Pancreas (tissue), 10 donors: ENCODE measurements around the gene CLASRP. TPM values are rescaled to one million over a fixed set of nuclear protein-coding genes. Genes with fewer than 3 reads are reported as not detected.
A peak's percentile ranks its signal among the peaks of the same experiment; 100 is the strongest.

ENCODE experiments used
- ATAC-seq, 4 donors: fragments of 200-7000 bp; cut with Tn5 transposase; one replicate each; pipeline versions ENCODE4 v1.8.0 to v1.9.1; 2020; ENCODE audit warnings: mild to moderate bottlenecking in 4 of 4, moderate library complexity in 4 of 4
- DNase-seq, 6 donors: peaks; one replicate each; pipeline ENCODE4 v3.0.0-alpha.2; 2020
- FAIRE-seq: peaks from 2 replicates; lab custom pipeline; 2012; peaks lifted over from hg19 to GRCh38; lab: Jason Lieb, UNC
- H3K27ac ChIP-seq, 4 donors: fragments of 200-600 bp; sonication (generic); 1 replicate in 3 of 4; 2 replicates in 1 of 4; pipeline versions ENCODE4 v1.5.0 to v1.8.0; 2020
- H3K27me3 ChIP-seq, 4 donors: fragments of 200-600 bp; one replicate each; pipeline ENCODE4 v1.8.0; 2021
- H3K36me3 ChIP-seq, 3 donors: fragments of 200-600 bp; sonication (generic) in 1 of 3; one replicate each; pipeline versions ENCODE4 v1.5.0 to v1.8.0; 2020 to 2021
- H3K4me1 ChIP-seq, 3 donors: fragments of 200-600 bp; one replicate each; pipeline ENCODE4 v1.8.0; 2021
- H3K4me3 ChIP-seq, 4 donors: fragments of 200-600 bp; sonication (generic) in 2 of 4; one replicate each; pipeline versions ENCODE4 v1.5.0 to v1.8.0; 2020 to 2021
- H3K9me3 ChIP-seq, 4 donors: fragments of 200-600 bp; one replicate each; pipeline ENCODE4 v1.8.0; 2021
- CTCF ChIP-seq, 4 donors: fragments of 200-600 bp; sonication (generic) in 3 of 4; IDR thresholded peaks; one replicate each; pipeline versions ENCODE4 v1.5.0 to v1.8.0; 2021; ENCODE audit warnings: antibody characterized with exemption in 4 of 4
- WGBS, 2 donors: extraction: QIAGEN DNeasy Blood & Tissue Kit; methylation state at CpG; one replicate each; pipeline ENCODE4 v1.1.7; 2013; 5-methylcytosine and 5-hydroxymethylcytosine counted together
- intact Hi-C, 3 donors: fragments of 100-400 bp; cut with DNase I; formaldehyde crosslinking; loops; one replicate each; pipeline versions ENCODE4 v1.11.1 to v1.14.2; 2022
- polyA plus RNA-seq, 2 donors: library from polyadenylated mRNA; stranded (reverse); fragments of 200-250 nt; gene quantifications; one replicate each; pipeline ENCODE4 v1.2.3, GENCODE V29; 2013
- total RNA-seq, 6 donors: library from RNA; stranded (reverse); fragmentation: NEBNext Ultra II Directional in 4 of 6; extraction: Animal tissue kit (Norgen Biotek cat#: 25700) in 4 of 6; gene quantifications; one replicate each; pipeline versions ENCODE4 v1.2.1 to v1.2.4, GENCODE V29; 2021 to 2023
- donor health status: healthy with polysubstance abuse.
- donor health status: DM: no; HTN: no; CAD: no; lungs with moderate emphysema.
- donor health status: DM: no; HTN: no; CAD: no.
- donor health status: control.
- donor health status: control.
- donor health status: Bipolar disorder and iron deficiency.
- donor health status: DM: yes; HTN: yes; CAD: no.
- donor health status: DM: no; HTN: no; CAD: no.
- donor health status: DM: no; HTN: no; CAD: no.
- donor health status: DM: yes; HTN: yes; CAD: no.

The CLASRP gene
- total and polyA plus RNA-seq, 8 donors: 34.8 to 244 (median 51.9) TPM

- intact Hi-C loops: loop anchor here in 1 of 3 donors (5.0 kb wide), 1 partner anchor 48 kb away; no protein-coding TSS in a partner anchor
- FAIRE-seq: no peak
- no peak for DNase-seq
- no peaks in the 10 kb centered on the region for H3K27me3 ChIP-seq
- H3K27ac ChIP-seq: no peak overlapping the region
- TF ChIP-seq CTCF (IDR thresholded peaks at IDR 0.05): no peak
- WGBS, 2 donors: 88 to 91% methylated on average over 9 of the region's 9 CpGs
- no peak overlapping the region for H3K4me3 ChIP-seq
- H3K36me3 ChIP-seq: peaks cover 0 to 3% (median 0%) of the 10 kb centered on the region in 3 donors
- no peak for ATAC-seq
- no peaks in the 10 kb centered on the region for H3K4me1 ChIP-seq
- H3K9me3 ChIP-seq: no peaks in the 10 kb centered on the region
These were observed 29.1 kb upstream of the CLASRP start for GRCh38 chr19:45009625-45010255.

- peaks cover 0 to 3% (median 0%) of the 10 kb centered on the region in 3 donors for H3K36me3 ChIP-seq
These were observed 28.5 kb upstream of the CLASRP start for GRCh38 chr19:45010306-45010705.

GRCh38 chr19:45011959-45012358, 26.9 kb upstream of the CLASRP start:
- H3K36me3 ChIP-seq: peaks cover 0 to 3% (median 0%) of the 10 kb centered on the region in 3 donors
- TF ChIP-seq CTCF (IDR thresholded peaks at IDR 0.05): no peak
- H3K9me3 ChIP-seq: no peaks in the 10 kb centered on the region
- no peaks in the 10 kb centered on the region for H3K4me1 ChIP-seq
- FAIRE-seq (no peak), DNase-seq (no peak), ATAC-seq (no peak)
- 96 to 97% methylated on average over 40 to 42 of the region's 42 CpGs for WGBS, 2 donors
- H3K27me3 ChIP-seq: no peaks in the 10 kb centered on the region
- H3K27ac ChIP-seq: no peak overlapping the region
- H3K4me3 ChIP-seq: no peak overlapping the region
- intact Hi-C loops: loop anchor here in 1 of 3 donors (5.0 kb wide), 1 partner anchor 45 kb away; no protein-coding TSS in a partner anchor

More at GRCh38 chr19:45010306-45010705, 28.5 kb upstream of the CLASRP start:
- FAIRE-seq (no peak), DNase-seq (no peak), ATAC-seq (no peak)
- intact Hi-C loops: loop anchor here in 1 of 3 donors (5.0 kb wide), 1 partner anchor 47 kb away; no protein-coding TSS in a partner anchor
- WGBS, 2 donors: 65 to 67% methylated on average over 6 of the region's 6 CpGs
- Histone ChIP-seq H3K9me3 (no peaks in the 10 kb centered on the region), H3K4me3 (no peak overlapping the region), H3K27ac (no peak overlapping the region), H3K4me1 (no peaks in the 10 kb centered on the region), H3K27me3 (no peaks in the 10 kb centered on the region)
- no peak for TF ChIP-seq CTCF (IDR thresholded peaks at IDR 0.05)

DNA sequence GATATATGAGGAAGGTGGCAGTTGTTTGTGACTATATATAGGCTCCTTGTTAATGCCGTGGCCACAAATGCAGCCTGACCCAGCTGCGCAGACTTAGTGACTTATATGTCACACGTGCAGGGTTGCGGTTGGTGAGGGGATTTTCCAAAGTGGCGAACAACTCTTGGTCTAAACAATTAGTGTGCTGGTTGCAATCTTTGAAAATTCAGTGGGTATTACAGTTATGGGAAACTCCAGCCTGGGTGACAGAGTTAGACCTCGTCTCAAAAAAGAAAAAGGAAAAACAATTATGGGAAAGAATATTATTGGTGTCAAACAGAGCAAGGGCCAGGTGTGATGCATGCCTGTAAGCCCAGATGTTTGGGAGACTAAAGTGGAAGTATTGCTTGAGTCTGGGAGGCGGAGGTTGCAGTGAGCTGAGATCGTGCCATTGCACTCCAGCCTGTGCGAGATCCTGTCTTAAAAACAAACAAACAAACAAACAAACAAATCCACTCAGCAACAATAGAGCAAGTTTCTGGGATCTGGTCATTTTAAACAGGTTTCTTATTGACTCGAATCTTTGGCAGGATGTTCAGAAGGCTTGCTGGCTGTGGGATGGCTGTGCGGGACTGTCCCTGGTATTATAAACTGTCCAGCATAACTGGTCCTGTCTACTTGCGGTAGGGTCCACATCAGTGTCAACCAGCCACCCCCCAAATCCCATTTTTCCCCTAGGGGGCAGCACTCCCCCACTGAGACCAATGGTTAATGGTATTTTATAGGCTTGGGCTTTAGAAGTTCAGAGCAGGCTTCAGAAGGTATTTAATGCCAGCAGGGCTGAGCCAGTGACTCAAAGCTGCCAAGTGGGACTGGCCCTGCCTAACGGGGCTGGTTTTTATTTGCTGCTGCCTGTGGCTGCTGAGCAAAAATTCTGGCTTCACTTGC, 22.2 kb upstream of the CLASRP start:
- no peaks in the 10 kb centered on the region for H3K27me3 ChIP-seq
- no peaks in the 10 kb centered on the region for H3K9me3 ChIP-seq
- H3K27ac ChIP-seq: no peak overlapping the region
- peaks cover 0 to 3% (median 0%) of the 10 kb centered on the region in 3 donors for H3K36me3 ChIP-seq
- TF ChIP-seq CTCF (IDR thresholded peaks at IDR 0.05): peak; percentile 45 to 57 (median 49)
- FAIRE-seq (no peak), ATAC-seq (peak; percentile 86 to 98 (median 93)), DNase-seq (peak in 5 of 6 donors; percentile 57 to 76 (median 67))
- intact Hi-C loops: no loop called here
- 56 to 61% methylated on average over 13 of the region's 13 CpGs for WGBS, 2 donors
- no peak overlapping the region for H3K4me3 ChIP-seq
- H3K4me1 ChIP-seq: no peaks in the 10 kb centered on the region
